Breast epithelium (tissue), 3 donors: ENCODE results near the gene SPG7.

ENCODE experiments used
- POLR2A ChIP-seq: fragments of 450-650 bp; IDR thresholded peaks from one replicate; pipeline ENCODE4 v1.6.1; 2016; ENCODE audit warnings: antibody characterized with exemption, mild to moderate bottlenecking, moderate library complexity
- POLR2AphosphoS5 ChIP-seq, 3 donors: sonication (generic); formaldehyde crosslinking; IDR thresholded peaks; one replicate each; pipeline ENCODE4 v1.6.1; 2017; ENCODE audit warnings: antibody characterized with exemption in 3 of 3
- TF ChIP-seq, protein P1 (sequence below), 3 donors: fragments of 450-650 bp; IDR thresholded peaks; one replicate each; pipeline ENCODE4 v1.5.1; 2016 to 2017; ENCODE audit warnings: antibody characterized with exemption in 3 of 3, mild to moderate bottlenecking in 3 of 3, moderate library complexity in 3 of 3

DNA sequence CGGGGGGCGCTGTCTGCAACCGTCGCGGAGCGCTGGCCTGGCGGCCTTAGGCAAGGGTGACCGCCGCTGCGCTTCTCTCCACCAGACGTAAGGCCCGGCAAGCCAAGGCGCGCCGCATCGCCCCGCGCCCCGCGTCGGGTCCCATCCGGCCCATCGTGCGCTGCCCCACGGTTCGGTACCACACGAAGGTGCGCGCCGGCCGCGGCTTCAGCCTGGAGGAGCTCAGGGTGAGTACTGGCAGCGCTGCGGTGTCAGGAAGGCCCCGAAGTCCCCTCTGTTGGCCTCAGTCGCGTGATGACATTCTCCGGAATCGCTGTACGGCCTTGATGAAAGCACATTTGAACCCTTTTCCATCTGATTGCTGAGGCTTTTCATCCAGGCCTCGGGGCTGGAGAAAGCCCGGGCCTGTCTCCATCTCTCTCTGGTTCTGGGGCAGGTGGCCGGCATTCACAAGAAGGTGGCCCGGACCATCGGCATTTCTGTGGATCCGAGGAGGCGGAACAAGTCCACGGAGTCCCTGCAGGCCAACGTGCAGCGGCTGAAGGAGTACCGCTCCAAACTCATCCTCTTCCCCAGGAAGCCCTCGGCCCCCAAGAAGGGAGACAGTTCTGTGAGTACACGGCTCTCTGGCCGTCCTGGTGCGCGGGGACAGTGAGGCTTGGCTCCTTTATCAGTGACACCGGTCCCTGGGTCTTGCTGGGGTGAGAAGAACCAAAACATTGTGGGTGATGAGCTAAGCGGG lies 53.1 kb downstream of the SPG7 start:
- TF ChIP-seq, protein P1, sequence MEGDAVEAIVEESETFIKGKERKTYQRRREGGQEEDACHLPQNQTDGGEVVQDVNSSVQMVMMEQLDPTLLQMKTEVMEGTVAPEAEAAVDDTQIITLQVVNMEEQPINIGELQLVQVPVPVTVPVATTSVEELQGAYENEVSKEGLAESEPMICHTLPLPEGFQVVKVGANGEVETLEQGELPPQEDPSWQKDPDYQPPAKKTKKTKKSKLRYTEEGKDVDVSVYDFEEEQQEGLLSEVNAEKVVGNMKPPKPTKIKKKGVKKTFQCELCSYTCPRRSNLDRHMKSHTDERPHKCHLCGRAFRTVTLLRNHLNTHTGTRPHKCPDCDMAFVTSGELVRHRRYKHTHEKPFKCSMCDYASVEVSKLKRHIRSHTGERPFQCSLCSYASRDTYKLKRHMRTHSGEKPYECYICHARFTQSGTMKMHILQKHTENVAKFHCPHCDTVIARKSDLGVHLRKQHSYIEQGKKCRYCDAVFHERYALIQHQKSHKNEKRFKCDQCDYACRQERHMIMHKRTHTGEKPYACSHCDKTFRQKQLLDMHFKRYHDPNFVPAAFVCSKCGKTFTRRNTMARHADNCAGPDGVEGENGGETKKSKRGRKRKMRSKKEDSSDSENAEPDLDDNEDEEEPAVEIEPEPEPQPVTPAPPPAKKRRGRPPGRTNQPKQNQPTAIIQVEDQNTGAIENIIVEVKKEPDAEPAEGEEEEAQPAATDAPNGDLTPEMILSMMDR (IDR thresholded peaks at IDR 0.05): no peak
- TF ChIP-seq POLR2A (no peak), POLR2AphosphoS5 (IDR thresholded peaks at IDR 0.05) (no peak)
